Mesendoderm (in vitro differentiated cells): ENCODE data around the gene ECHDC3.
"Not testable (repeated sequence)": the region's sequence is repeated elsewhere in the genome, so short reads cannot be mapped to it uniquely, and the experiment has no call there.

Experiments used
- DNase-seq: peaks from one replicate; pipeline ENCODE4 v3.0.0; 2013
- H2AK5ac ChIP-seq: 2 replicates; pipeline ENCODE4 v1.6.1; 2013; ENCODE audit warnings: low read length, inconsistent platforms
- H2BK120ac ChIP-seq: 2 replicates; pipeline ENCODE4 v1.6.1; 2013; ENCODE audit warnings: low read depth, mild to moderate bottlenecking, low read length, moderate library complexity, mixed read lengths
- H2BK15ac ChIP-seq: replicated peaks from 2 replicates; pipeline ENCODE4 v1.6.1; 2013; ENCODE audit warnings: low read depth, mild to moderate bottlenecking, moderate library complexity
- H2BK5ac ChIP-seq: 2 replicates; pipeline ENCODE4 v1.6.1; 2013; ENCODE audit warnings: low read length, inconsistent platforms
- H3K18ac ChIP-seq: 2 replicates; pipeline ENCODE4 v1.6.1; 2013; ENCODE audit warnings: mild to moderate bottlenecking, low read length, mixed read lengths
- H3K23ac ChIP-seq: one replicate; pipeline ENCODE4 v1.6.1; 2013; ENCODE audit warnings: low read length
- H3K27ac ChIP-seq: 2 replicates; pipeline ENCODE4 v1.5.1; 2013; ENCODE audit warnings: low read depth, mild to moderate bottlenecking, inconsistent platforms, low read length, moderate library complexity
- H3K27me3 ChIP-seq: 2 replicates; pipeline ENCODE4 v1.6.1; 2013; ENCODE audit warnings: low read length, control low read depth, mild to moderate bottlenecking, inconsistent platforms; ENCODE audit not compliant: insufficient read depth, poor library complexity
- H3K36me3 ChIP-seq: 2 replicates; pipeline ENCODE4 v1.6.1; 2013; ENCODE audit warnings: low read length, inconsistent platforms; ENCODE audit not compliant: control insufficient read depth, insufficient read depth
- H3K4ac ChIP-seq: one replicate; pipeline ENCODE4 v1.6.1; 2013; ENCODE audit warnings: low read depth, mild to moderate bottlenecking, low read length, moderate library complexity
- H3K4me1 ChIP-seq: 2 replicates; pipeline ENCODE4 v1.6.1; 2013; ENCODE audit warnings: low read depth, low read length, inconsistent platforms; ENCODE audit not compliant: control insufficient read depth
- H3K4me2 ChIP-seq: 2 replicates; pipeline ENCODE4 v1.6.1; 2013; ENCODE audit warnings: low read length
- H3K4me3 ChIP-seq: 2 replicates; pipeline ENCODE4 v1.5.1; 2013; ENCODE audit warnings: mild to moderate bottlenecking, low read length
- H3K56ac ChIP-seq: one replicate; pipeline ENCODE4 v1.6.1; 2013; ENCODE audit warnings: low read length
- H3K79me1 ChIP-seq: 2 replicates; pipeline ENCODE4 v1.6.1; 2013; ENCODE audit warnings: low read length, inconsistent platforms
- H3K79me2 ChIP-seq: 2 replicates; pipeline ENCODE4 v1.6.1; 2013; ENCODE audit warnings: mild to moderate bottlenecking, low read length; ENCODE audit not compliant: control insufficient read depth, insufficient read depth
- H3K9ac ChIP-seq: 2 replicates; pipeline ENCODE4 v1.6.1; 2013; ENCODE audit warnings: low read length, inconsistent platforms
- H4K5ac ChIP-seq: one replicate; pipeline ENCODE4 v1.6.1; 2013; ENCODE audit warnings: low read length
- H4K8ac ChIP-seq: one replicate; pipeline ENCODE4 v1.6.1; 2013; ENCODE audit warnings: low read depth, mild to moderate bottlenecking, control low read depth, low read length, moderate library complexity
- WGBS: extraction: QIAGEN DNeasy Blood & Tissue Kit; methylation state at CpG from one replicate; pipeline ENCODE4 v1.1.7; 2013; ENCODE audit warnings: low lambda C conversion rate, missing lambda C conversion rate; ENCODE audit not compliant: insufficient coverage; ENCODE audit errors: extremely low coverage; 5-methylcytosine and 5-hydroxymethylcytosine counted together

The ECHDC3 gene

GRCh38 chr10:11706895-11707567 lies 35.2 kb upstream of the ECHDC3 start:
- H3K4me3 ChIP-seq: no peak overlapping the region
- no CpG with 5 or more reads among the region's 10 CpGs for WGBS
- H3K9ac ChIP-seq: no peak overlapping the region
- no peak overlapping the region for H4K8ac ChIP-seq
- H3K27me3 ChIP-seq: no peaks in the 10 kb centered on the region
- DNase-seq: no peak
- H3K56ac ChIP-seq: no peak overlapping the region
- H3K23ac ChIP-seq: no peak overlapping the region
- no peaks in the 10 kb centered on the region for H3K36me3 ChIP-seq
- H3K79me2 ChIP-seq: no peaks in the 10 kb centered on the region
- H3K79me1 ChIP-seq: no peaks in the 10 kb centered on the region
- H3K4me2 ChIP-seq: no peak overlapping the region
- H3K27ac ChIP-seq: no peak overlapping the region
- H4K5ac ChIP-seq: no peak overlapping the region
- no peaks in the 10 kb centered on the region for H3K4me1 ChIP-seq
- H3K4ac ChIP-seq: no peak overlapping the region
- H2BK15ac ChIP-seq: no peak overlapping the region
- no peak overlapping the region for H3K18ac ChIP-seq
- H2BK120ac ChIP-seq: no peak overlapping the region
- H2BK5ac ChIP-seq: no peak overlapping the region
- H2AK5ac ChIP-seq: no peak overlapping the region

GRCh38 chr10:11707624-11708350 lies 34.4 kb upstream of the ECHDC3 start:
- Histone ChIP-seq H3K79me1 (no peaks in the 10 kb centered on the region), H3K56ac (no peak overlapping the region), H3K4ac (no peak overlapping the region), H2BK15ac (no peak overlapping the region), H3K23ac (no peak overlapping the region), H4K8ac (no peak overlapping the region), H3K4me1 (no peaks in the 10 kb centered on the region), H2BK5ac (no peak overlapping the region), H3K4me3 (no peak overlapping the region), H2AK5ac (no peak overlapping the region), H3K18ac (no peak overlapping the region), H4K5ac (no peak overlapping the region), H3K9ac (no peak overlapping the region), H3K27me3 (no peaks in the 10 kb centered on the region), H2BK120ac (no peak overlapping the region), H3K4me2 (no peak overlapping the region), H3K79me2 (no peaks in the 10 kb centered on the region), H3K36me3 (no peaks in the 10 kb centered on the region), H3K27ac (no peak overlapping the region)
- WGBS: no CpG with 5 or more reads among the region's 16 CpGs
- no peak for DNase-seq

GRCh38 chr10:11708801-11709200 lies 33.4 kb upstream of the ECHDC3 start:
- H2BK5ac ChIP-seq, H3K23ac ChIP-seq, H4K5ac ChIP-seq, H3K27ac ChIP-seq, H2BK15ac ChIP-seq, H2BK120ac ChIP-seq, H3K79me2 ChIP-seq, H3K36me3 ChIP-seq, H3K9ac ChIP-seq, H3K4me3 ChIP-seq, DNase-seq, H3K27me3 ChIP-seq, H2AK5ac ChIP-seq, H3K18ac ChIP-seq, H3K56ac ChIP-seq, H3K4ac ChIP-seq, H3K4me1 ChIP-seq, H3K4me2 ChIP-seq, H4K8ac ChIP-seq, H3K79me1 ChIP-seq: not testable (repeated sequence)
- WGBS: no CpG with 5 or more reads among the region's 6 CpGs

- H4K5ac ChIP-seq: no peak overlapping the region
- no peaks in the 10 kb centered on the region for H3K36me3 ChIP-seq
- no peak overlapping the region for H3K4me2 ChIP-seq
- no peak overlapping the region for H3K56ac ChIP-seq
- H3K4me1 ChIP-seq: no peaks in the 10 kb centered on the region
- H3K4me3 ChIP-seq: no peak overlapping the region
- H3K27me3 ChIP-seq: no peaks in the 10 kb centered on the region
- H3K4ac ChIP-seq: no peak overlapping the region
- H3K27ac ChIP-seq: no peak overlapping the region
- no peak for DNase-seq
- no peak overlapping the region for H4K8ac ChIP-seq
- H2BK15ac ChIP-seq: no peak overlapping the region
- no peaks in the 10 kb centered on the region for H3K79me2 ChIP-seq
- no peak overlapping the region for H2BK5ac ChIP-seq
- no peak overlapping the region for H2AK5ac ChIP-seq
- no peak overlapping the region for H2BK120ac ChIP-seq
- no peak overlapping the region for H3K23ac ChIP-seq
- H3K18ac ChIP-seq: no peak overlapping the region
- no peak overlapping the region for H3K9ac ChIP-seq
- no CpG with 5 or more reads among the region's 7 CpGs for WGBS
- no peaks in the 10 kb centered on the region for H3K79me1 ChIP-seq
Measured at GRCh38 chr10:11712744-11713143, 29.4 kb upstream of the ECHDC3 start.

- H2BK15ac ChIP-seq: no peak overlapping the region
- no peak for DNase-seq
- H3K27ac ChIP-seq: no peak overlapping the region
- no peak overlapping the region for H2BK120ac ChIP-seq
- H3K4me1 ChIP-seq: no peaks in the 10 kb centered on the region
- no peaks in the 10 kb centered on the region for H3K27me3 ChIP-seq
- no peak overlapping the region for H3K9ac ChIP-seq
- H3K4ac ChIP-seq: no peak overlapping the region
- H3K36me3 ChIP-seq: no peaks in the 10 kb centered on the region
- no peak overlapping the region for H3K56ac ChIP-seq
- H4K8ac ChIP-seq: no peak overlapping the region
- H3K18ac ChIP-seq: no peak overlapping the region
- no CpG with 5 or more reads among the region's 15 CpGs for WGBS
- no peak overlapping the region for H2BK5ac ChIP-seq
- no peak overlapping the region for H3K23ac ChIP-seq
- no peak overlapping the region for H2AK5ac ChIP-seq
- no peaks in the 10 kb centered on the region for H3K79me1 ChIP-seq
- H3K4me2 ChIP-seq: no peak overlapping the region
- H3K4me3 ChIP-seq: no peak overlapping the region
- no peak overlapping the region for H4K5ac ChIP-seq
- H3K79me2 ChIP-seq: no peaks in the 10 kb centered on the region
Measured at GRCh38 chr10:11713186-11713743, 28.9 kb upstream of the ECHDC3 start.
